Endothelial cell of umbilical vein (primary cell): ENCODE results near the gene CD84. TPM values are rescaled to one million over a fixed set of nuclear protein-coding genes. Genes with fewer than 3 reads are reported as not detected.
"Not testable (repeated sequence)": the region's sequence is repeated elsewhere in the genome, so short reads cannot be mapped to it uniquely, and the experiment has no call there.

Source experiments
- BruUV-seq: library from RNA; stranded (reverse); fragments of 400-500 nt; replicated peaks from 2 replicates; lab custom pipeline; 2021; lab: Mats Ljungman, UMichigan
- CTCF ChIA-PET: fragments of 300-600, 350-600 bp; sonication (Branson Sonifier 250); formaldehyde crosslinking; loops from one replicate; lab custom pipeline; 2021; ENCODE audit warnings: antibody characterized with exemption, inconsistent platforms; lab: Charles Lee
- POLR2A ChIA-PET: fragments of 300-600, 350-600 bp; sonication (Branson Sonifier 250); formaldehyde crosslinking; loops from one replicate; lab custom pipeline; 2021; ENCODE audit warnings: antibody characterized with exemption, inconsistent platforms; lab: Charles Lee
- DNase-seq: peaks from one replicate; pipeline ENCODE4 v3.0.0-alpha.2; 2011; ENCODE audit warnings: low read depth, low spot score
- FAIRE-seq: peaks from 2 replicates; lab custom pipeline; 2011; peaks lifted over from hg19 to GRCh38; lab: Jason Lieb, UNC
- H2AFZ ChIP-seq: 2 replicates; pipeline ENCODE4 v1.6.0; 2012; ENCODE audit warnings: low read depth, low read length, control low read depth, inconsistent platforms
- H3K27ac ChIP-seq: 2 replicates; pipeline ENCODE4 v1.5.1; 2011; ENCODE audit warnings: low read depth, mild to moderate bottlenecking, control low read depth, low read length, moderate library complexity; ENCODE audit not compliant: insufficient read depth
- H3K27me3 ChIP-seq, 2 experiments: 2 replicates each; pipeline versions ENCODE4 v1.6.0 to v1.6.1; 2011; ENCODE audit warnings: low read length in 2 of 2, mixed read lengths in 1 of 2; ENCODE audit not compliant: control insufficient read depth in 2 of 2, insufficient read depth in 2 of 2
- H3K36me3 ChIP-seq, 2 experiments: 2 replicates in 1 of 2; 3 replicates in 1 of 2; pipeline ENCODE4 v1.5.1; 2011; ENCODE audit warnings: low read length in 2 of 2, mild to moderate bottlenecking in 1 of 2, moderate library complexity in 1 of 2; ENCODE audit not compliant: control insufficient read depth in 2 of 2, insufficient read depth in 2 of 2; ENCODE audit errors: extremely low read depth in 1 of 2
- H3K4me1 ChIP-seq: 3 replicates; pipeline ENCODE4 v1.5.1; 2011; ENCODE audit warnings: mild to moderate bottlenecking, low read length; ENCODE audit not compliant: control insufficient read depth, insufficient read depth; ENCODE audit errors: extremely low read depth
- H3K4me2 ChIP-seq: 2 replicates; pipeline ENCODE4 v1.6.1; 2011; ENCODE audit warnings: low read length, control low read depth, mixed read lengths; ENCODE audit not compliant: insufficient read depth
- H3K4me3 ChIP-seq, 3 experiments: fragments of 200-600 bp in 1 of 3; sonication (generic), shearing (Covaris generic) in 1 of 3; replicated peaks in 1 of 3; 2 replicates each; pipeline ENCODE4 v1.5.1; 2011 to 2016; ENCODE audit warnings: control low read depth in 3 of 3, low read length in 3 of 3, mild to moderate bottlenecking in 2 of 3, inconsistent platforms in 1 of 3, low read depth in 1 of 3, moderate library complexity in 1 of 3; ENCODE audit not compliant: insufficient read depth in 1 of 3
- H3K79me2 ChIP-seq: 2 replicates; pipeline ENCODE4 v1.6.0; 2012; ENCODE audit warnings: low read length, inconsistent platforms; ENCODE audit not compliant: control insufficient read depth, insufficient read depth
- H3K9ac ChIP-seq: replicated peaks from 2 replicates; pipeline ENCODE3; 2011; ENCODE audit warnings: low read length, control low read depth; ENCODE audit not compliant: insufficient read depth; ENCODE audit errors: extremely low read depth
- H3K9me1 ChIP-seq: replicated peaks from 3 replicates; pipeline ENCODE4 v1.6.0; 2011; ENCODE audit warnings: mild to moderate bottlenecking, low read length; ENCODE audit not compliant: control insufficient read depth, insufficient read depth; ENCODE audit errors: extremely low read depth
- H3K9me3 ChIP-seq: replicated peaks from 2 replicates; pipeline ENCODE4 v1.5.1; 2012; ENCODE audit warnings: low read length, inconsistent platforms; ENCODE audit not compliant: control insufficient read depth, insufficient read depth
- H4K20me1 ChIP-seq: replicated peaks from 2 replicates; pipeline ENCODE3; 2011; ENCODE audit warnings: mild to moderate bottlenecking, low read length; ENCODE audit not compliant: control insufficient read depth, insufficient read depth; ENCODE audit errors: extremely low read depth
- EZH2 ChIP-seq: IDR thresholded peaks from 2 replicates; pipeline ENCODE4 v1.6.1; 2012; ENCODE audit warnings: borderline replicate concordance, low read depth, mild to moderate bottlenecking, moderate library complexity, low read length, inconsistent platforms; ENCODE audit not compliant: severe bottlenecking
- GATA2 ChIP-seq: IDR thresholded peaks from 2 replicates; pipeline ENCODE4 v1.7.0; 2011; ENCODE audit warnings: low read depth, mild to moderate bottlenecking, moderate library complexity, mixed read lengths, low read length; ENCODE audit not compliant: insufficient read length, insufficient read depth
- MYC ChIP-seq: IDR thresholded peaks from one replicate; pipeline ENCODE4 v1.6.1; 2011; ENCODE audit warnings: mild to moderate bottlenecking, low read depth, low read length
- POLR2A ChIP-seq: IDR thresholded peaks from 2 replicates; pipeline ENCODE4 v1.6.1; 2012; ENCODE audit warnings: low read depth, mild to moderate bottlenecking, control low read depth, low read length
- POLR2AphosphoS5 ChIP-seq: IDR thresholded peaks from 2 replicates; pipeline ENCODE4 v1.6.1; 2012; ENCODE audit warnings: low read depth, mild to moderate bottlenecking, control low read depth, low read length, moderate library complexity; ENCODE audit not compliant: insufficient read depth
- dilution Hi-C: fragments of 300-500 bp; cut with MboI; formaldehyde crosslinking; loops from one replicate; pipeline ENCODE4 v1.15.0; 2019; ENCODE audit warnings: low sequenced_read_pairs; ENCODE audit not compliant: extremely low pct_ligation_motif_present
- intact Hi-C: fragments of 100-400 bp; cut with micrococcal nuclease; formaldehyde crosslinking; loops from one replicate; pipeline ENCODE4 v1.10.0; 2022
- polyA plus RNA-seq, 4 experiments: library from polyadenylated mRNA; depleted of rRNA in 3 of 4; stranded (reverse) in 3 of 4; unstranded in 1 of 4; fragments of >200 nt; gene quantifications; 2 replicates each; pipeline versions ENCODE4 v1.2.1 to v1.2.3, GENCODE V29; 2011 to 2012; ENCODE audit warnings: missing spikeins in 1 of 4
- total RNA-seq: library from RNA; stranded (reverse); gene quantifications from 2 replicates; pipeline ENCODE4 v1.2.3, GENCODE V29; 2021
- TF ChIP-seq, protein P1 (sequence below): IDR thresholded peaks from 2 replicates; pipeline ENCODE4 v1.6.1; 2011; ENCODE audit not compliant: insufficient read depth, insufficient read length
- TF ChIP-seq, protein P2 (sequence below), 2 donors: IDR thresholded peaks; 1 replicate in 1 of 2; 2 replicates in 1 of 2; pipeline ENCODE4 v1.5.1; 2011; ENCODE audit warnings: low read length in 2 of 2, mild to moderate bottlenecking in 2 of 2, moderate library complexity in 2 of 2, control low read depth in 1 of 2, inconsistent platforms in 1 of 2, low read depth in 1 of 2; ENCODE audit not compliant: insufficient read depth in 1 of 2; ENCODE audit errors: extremely low read depth in 1 of 2

Gene CD84
- total and polyA plus RNA-seq, 2 donors (not counting 3 experiments of a cell fraction or from before 2014, with no cell fraction given) = not detected

DNA sequence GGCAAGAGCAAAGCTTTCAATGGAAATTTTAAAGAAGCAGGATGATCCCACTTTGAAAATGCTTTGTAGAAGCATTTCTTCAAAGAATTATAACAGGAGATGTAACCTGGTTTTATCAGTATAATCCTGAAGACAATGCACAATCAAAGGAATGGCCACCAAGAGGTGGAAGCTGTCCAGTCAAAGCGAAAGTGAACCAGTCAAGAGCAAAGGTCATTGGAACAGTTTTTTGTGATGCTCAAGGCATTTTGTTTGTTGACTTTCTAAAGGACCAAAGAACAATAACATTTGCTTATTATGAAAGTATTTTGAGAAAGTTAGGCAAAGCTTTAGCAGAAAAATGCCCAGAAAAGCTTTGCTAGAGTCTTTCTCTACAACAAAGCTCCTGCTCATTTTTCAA is 5.5 kb upstream of the CD84 start:
- Histone ChIP-seq H4K20me1 (no peaks in the 10 kb centered on the region), H3K9me3 (no peaks in the 10 kb centered on the region), H3K27ac (no peak overlapping the region), H3K27me3 (no peaks in the 10 kb centered on the region), H3K4me2 (no peak overlapping the region), H3K79me2 (no peaks in the 10 kb centered on the region), H3K4me1 (no peaks in the 10 kb centered on the region), H2AFZ (no peak overlapping the region), H3K9me1 (no peaks in the 10 kb centered on the region), H3K36me3 (no peaks in the 10 kb centered on the region), H3K4me3 (no peak overlapping the region), H3K9ac (no peak overlapping the region)
- no TSS peak for BruUV-seq
- dilution Hi-C loops = no loop called here
- intact Hi-C loops = no loop called here
- DNase-seq (no peak), FAIRE-seq (no peak)
- ChIA-PET CTCF (no interaction called here), POLR2A (no interaction called here)
- TF ChIP-seq POLR2A = no peak
- TF ChIP-seq, protein P1, sequence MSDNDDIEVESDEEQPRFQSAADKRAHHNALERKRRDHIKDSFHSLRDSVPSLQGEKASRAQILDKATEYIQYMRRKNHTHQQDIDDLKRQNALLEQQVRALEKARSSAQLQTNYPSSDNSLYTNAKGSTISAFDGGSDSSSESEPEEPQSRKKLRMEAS = no peak
- TF ChIP-seq, protein P2, sequence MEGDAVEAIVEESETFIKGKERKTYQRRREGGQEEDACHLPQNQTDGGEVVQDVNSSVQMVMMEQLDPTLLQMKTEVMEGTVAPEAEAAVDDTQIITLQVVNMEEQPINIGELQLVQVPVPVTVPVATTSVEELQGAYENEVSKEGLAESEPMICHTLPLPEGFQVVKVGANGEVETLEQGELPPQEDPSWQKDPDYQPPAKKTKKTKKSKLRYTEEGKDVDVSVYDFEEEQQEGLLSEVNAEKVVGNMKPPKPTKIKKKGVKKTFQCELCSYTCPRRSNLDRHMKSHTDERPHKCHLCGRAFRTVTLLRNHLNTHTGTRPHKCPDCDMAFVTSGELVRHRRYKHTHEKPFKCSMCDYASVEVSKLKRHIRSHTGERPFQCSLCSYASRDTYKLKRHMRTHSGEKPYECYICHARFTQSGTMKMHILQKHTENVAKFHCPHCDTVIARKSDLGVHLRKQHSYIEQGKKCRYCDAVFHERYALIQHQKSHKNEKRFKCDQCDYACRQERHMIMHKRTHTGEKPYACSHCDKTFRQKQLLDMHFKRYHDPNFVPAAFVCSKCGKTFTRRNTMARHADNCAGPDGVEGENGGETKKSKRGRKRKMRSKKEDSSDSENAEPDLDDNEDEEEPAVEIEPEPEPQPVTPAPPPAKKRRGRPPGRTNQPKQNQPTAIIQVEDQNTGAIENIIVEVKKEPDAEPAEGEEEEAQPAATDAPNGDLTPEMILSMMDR (IDR thresholded peaks at IDR 0.05; ENCODE audit: extremely low read depth in 1 of 2, insufficient read depth in 1 of 2, low read depth in 1 of 2, low read length in 2 of 2) = no peak
- TF ChIP-seq EZH2 = no peak
- TF ChIP-seq POLR2AphosphoS5 = no peak
- no peak for TF ChIP-seq MYC
- no peak for TF ChIP-seq GATA2

DNA sequence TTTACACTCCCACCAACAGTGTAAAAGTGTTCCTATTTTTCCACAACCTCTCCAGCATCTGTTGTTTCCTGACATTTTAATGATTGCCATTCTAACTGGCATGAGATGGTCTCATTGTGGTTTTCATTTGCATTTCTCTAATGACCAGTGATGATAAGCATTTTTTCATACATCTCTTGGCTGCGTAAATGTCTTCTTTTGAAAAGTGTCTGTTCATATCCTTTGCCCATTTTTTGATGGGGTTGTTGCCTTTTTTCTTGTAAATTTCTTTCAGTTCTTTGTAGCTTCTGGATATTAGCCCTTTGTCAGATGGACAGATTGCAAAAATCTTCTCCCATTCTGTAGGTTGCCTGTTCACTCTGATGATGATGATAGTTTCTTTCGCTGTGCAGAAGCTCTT is 3.7 kb upstream of the CD84 start:
- H3K27ac ChIP-seq, DNase-seq, POLR2A ChIA-PET, H3K4me3 ChIP-seq, H3K4me2 ChIP-seq, H3K27me3 ChIP-seq, H3K9ac ChIP-seq, H3K4me1 ChIP-seq, FAIRE-seq, H3K79me2 ChIP-seq, CTCF ChIA-PET, intact Hi-C loops, dilution Hi-C loops, H3K9me1 ChIP-seq, BruUV-seq, H2AFZ ChIP-seq, H4K20me1 ChIP-seq, H3K9me3 ChIP-seq, H3K36me3 ChIP-seq: not testable (repeated sequence)
